ENCODE data around the gene SLC6A3.

DNA sequence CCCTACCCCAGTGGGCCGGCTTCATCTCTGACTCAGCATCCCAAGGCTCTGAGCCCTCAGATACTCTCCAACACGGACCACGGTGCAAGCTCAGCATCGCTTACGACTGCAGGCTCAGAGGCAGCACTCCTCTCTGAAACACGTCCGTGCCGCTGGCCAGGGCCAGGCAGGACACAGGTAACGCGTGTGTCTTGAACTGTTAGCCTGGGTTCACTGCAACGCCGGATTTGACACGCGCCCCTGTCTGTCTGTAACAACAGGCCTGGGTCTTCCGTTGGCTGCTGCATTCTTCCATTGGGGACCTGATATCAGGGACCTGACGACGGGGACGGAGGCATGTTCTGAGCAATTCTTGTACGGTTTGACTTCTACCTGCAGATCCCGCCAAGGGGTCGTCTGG lies 6.4 kb downstream of the SLC6A3 start:
- TF ChIP-seq, protein P1, sequence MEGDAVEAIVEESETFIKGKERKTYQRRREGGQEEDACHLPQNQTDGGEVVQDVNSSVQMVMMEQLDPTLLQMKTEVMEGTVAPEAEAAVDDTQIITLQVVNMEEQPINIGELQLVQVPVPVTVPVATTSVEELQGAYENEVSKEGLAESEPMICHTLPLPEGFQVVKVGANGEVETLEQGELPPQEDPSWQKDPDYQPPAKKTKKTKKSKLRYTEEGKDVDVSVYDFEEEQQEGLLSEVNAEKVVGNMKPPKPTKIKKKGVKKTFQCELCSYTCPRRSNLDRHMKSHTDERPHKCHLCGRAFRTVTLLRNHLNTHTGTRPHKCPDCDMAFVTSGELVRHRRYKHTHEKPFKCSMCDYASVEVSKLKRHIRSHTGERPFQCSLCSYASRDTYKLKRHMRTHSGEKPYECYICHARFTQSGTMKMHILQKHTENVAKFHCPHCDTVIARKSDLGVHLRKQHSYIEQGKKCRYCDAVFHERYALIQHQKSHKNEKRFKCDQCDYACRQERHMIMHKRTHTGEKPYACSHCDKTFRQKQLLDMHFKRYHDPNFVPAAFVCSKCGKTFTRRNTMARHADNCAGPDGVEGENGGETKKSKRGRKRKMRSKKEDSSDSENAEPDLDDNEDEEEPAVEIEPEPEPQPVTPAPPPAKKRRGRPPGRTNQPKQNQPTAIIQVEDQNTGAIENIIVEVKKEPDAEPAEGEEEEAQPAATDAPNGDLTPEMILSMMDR (conservative IDR thresholded peaks at IDR 0.05; ENCODE audit: low read length): no peak
- no peak for TF ChIP-seq EZH2phosphoT487 (IDR thresholded peaks at IDR 0.05; ENCODE audit: borderline replicate concordance, low read depth, low read length)

Data from OCI-LY7 (cell line).